HepG2 (cell line): ENCODE results near the gene KCNMA1. TPM values are rescaled to one million over a fixed set of nuclear protein-coding genes. Genes with fewer than 3 reads are reported as not detected.

Experiments
- ATAC-seq: fragments of 200-7000 bp; cut with Tn5 transposase; 3 replicates; pipeline ENCODE4 v1.9.1; 2020; ENCODE audit warnings: mild to moderate bottlenecking, moderate library complexity
- BruUV-seq: library from RNA; stranded (reverse); fragments of 400-500 nt; replicated peaks from 2 replicates; lab custom pipeline; 2021; lab: Mats Ljungman, UMichigan
- CTCF ChIA-PET: fragments of 300-600 bp; formaldehyde crosslinking; extraction: SDS; loops from one replicate; lab custom pipeline; 2021; ENCODE audit warnings: low total read pairs, inconsistent platforms, low intra/inter-chr PET ratio; lab: Yijun Ruan, JAX
- POLR2A ChIA-PET: fragments of 350-600 bp; sonication (Branson Sonifier 250); formaldehyde crosslinking; loops from one replicate; lab custom pipeline; 2020; ENCODE audit warnings: antibody characterized with exemption, inconsistent platforms; lab: Yijun Ruan, JAX
- DNase-seq: peaks from one replicate; pipeline ENCODE4 v3.0.0-alpha.2; 2015; ENCODE audit warnings: low spot score
- FAIRE-seq: peaks from 3 replicates; lab custom pipeline; 2011; peaks lifted over from hg19 to GRCh38; lab: Jason Lieb, UNC
- H2AFZ ChIP-seq: one replicate; pipeline ENCODE4 v1.6.1; 2011; ENCODE audit warnings: low read length, inconsistent platforms
- H3K27ac ChIP-seq: fragments of 300-600 bp; 3 replicates; pipeline ENCODE4 v1.8.0; 2011; ENCODE audit warnings: mixed run types, mild to moderate bottlenecking, mixed read lengths, low read length, inconsistent platforms; ENCODE audit not compliant: insufficient read depth; ENCODE audit errors: extremely low read length
- H3K27me3 ChIP-seq, 2 experiments: fragments of 200-600 bp in 1 of 2; 2 replicates in 1 of 2; 3 replicates in 1 of 2; pipeline versions ENCODE4 v1.6.0 to v1.8.0; 2011; ENCODE audit warnings: low read length in 2 of 2, mild to moderate bottlenecking in 2 of 2, moderate library complexity in 2 of 2, inconsistent platforms in 1 of 2; ENCODE audit not compliant: insufficient read depth in 2 of 2, control insufficient read depth in 1 of 2
- H3K36me3 ChIP-seq, 2 experiments: fragments of 200-600 bp in 1 of 2; replicated peaks in 1 of 2; 2 replicates in 1 of 2; 3 replicates in 1 of 2; pipeline versions ENCODE4 v1.5.1 to v1.8.0; 2011; ENCODE audit warnings: low read length in 2 of 2, inconsistent platforms in 1 of 2; ENCODE audit not compliant: insufficient read depth in 2 of 2, control insufficient read depth in 1 of 2
- H3K4me1 ChIP-seq: 2 replicates; pipeline ENCODE4 v1.5.1; 2012; ENCODE audit warnings: low read length, inconsistent platforms; ENCODE audit not compliant: insufficient read depth
- H3K4me2 ChIP-seq: 2 replicates; pipeline ENCODE4 v1.6.0; 2011; ENCODE audit warnings: low read depth, low read length, inconsistent platforms
- H3K4me3 ChIP-seq, 3 experiments: fragments of 200-600 bp in 1 of 3; sonication (generic), shearing (Covaris generic) in 1 of 3; replicated peaks in 1 of 3; 2 replicates each; pipeline ENCODE4 v1.5.1; 2011 to 2016; ENCODE audit warnings: low read length in 3 of 3, inconsistent platforms in 2 of 3, low read depth in 2 of 3, mild to moderate bottlenecking in 2 of 3, control low read depth in 1 of 3, mixed read lengths in 1 of 3; ENCODE audit not compliant: insufficient read depth in 1 of 3
- H3K79me2 ChIP-seq: one replicate; pipeline ENCODE4 v1.6.1; 2011; ENCODE audit warnings: low read length, inconsistent platforms; ENCODE audit not compliant: insufficient read depth
- H3K9ac ChIP-seq: 2 replicates; pipeline ENCODE4 v1.6.0; 2011; ENCODE audit warnings: mild to moderate bottlenecking, low read depth, low read length, inconsistent platforms; ENCODE audit not compliant: insufficient read depth
- H3K9me3 ChIP-seq: 2 replicates; pipeline ENCODE4 v1.5.1; 2012; ENCODE audit warnings: mild to moderate bottlenecking, low read length
- H4K20me1 ChIP-seq: 2 replicates; pipeline ENCODE4 v1.6.0; 2011; ENCODE audit warnings: inconsistent platforms, mild to moderate bottlenecking, low read length, moderate library complexity; ENCODE audit not compliant: insufficient read depth
- ATF6 ChIP-seq: sonication (generic); formaldehyde crosslinking; conservative IDR thresholded peaks from 2 replicates; pipeline ENCODE4 v1.4.0; 2020; ENCODE audit warnings: missing genetic modification reagents
- CBFB ChIP-seq: sonication (generic); formaldehyde crosslinking; IDR thresholded peaks from 2 replicates; pipeline ENCODE4 v1.4.0; 2020; ENCODE audit warnings: missing genetic modification reagents
- NFATC3 ChIP-seq: sonication (generic); formaldehyde crosslinking; IDR thresholded peaks from 2 replicates; pipeline ENCODE4 v1.5.1; 2020; ENCODE audit warnings: mild to moderate bottlenecking, missing genetic modification reagents
- TMF1 ChIP-seq: sonication (generic); formaldehyde crosslinking; IDR thresholded peaks from 2 replicates; pipeline ENCODE4 v1.8.1; 2022; ENCODE audit warnings: low read depth, missing genetic modification reagents
- ZNF441 ChIP-seq: sonication (generic); formaldehyde crosslinking; IDR thresholded peaks from 2 replicates; pipeline ENCODE4 v1.7.0; 2021; ENCODE audit warnings: missing genetic modification reagents, borderline replicate concordance
- ZSCAN20 ChIP-seq: sonication (generic); formaldehyde crosslinking; IDR thresholded peaks from 2 replicates; pipeline ENCODE4 v1.4.0; 2020; ENCODE audit warnings: missing genetic modification reagents, mild to moderate bottlenecking, borderline replicate concordance
- ZSCAN21 ChIP-seq: sonication (generic); formaldehyde crosslinking; IDR thresholded peaks from 2 replicates; pipeline ENCODE4 v1.8.0; 2022; ENCODE audit warnings: mild to moderate bottlenecking, missing genetic modification reagents, moderate library complexity, borderline replicate concordance
- WGBS: methylation state at CpG from one replicate; pipeline ENCODE4 v1.1.6; 2017; ENCODE audit warnings: low lambda C conversion rate; 5-methylcytosine and 5-hydroxymethylcytosine counted together
- in situ Hi-C: cut with HindIII; loops from 2 replicates; pipeline ENCODE4 v1.10.0; 2017; ENCODE audit warnings: low pct_unique_long_range_greater_than_20kb; ENCODE audit not compliant: extremely low pct_ligation_motif_present
- intact Hi-C: fragments of 100-400 bp; cut with micrococcal nuclease; formaldehyde crosslinking; loops from one replicate; pipeline ENCODE4 v1.10.0; 2022; ENCODE audit not compliant: unreplicated experiment
- polyA plus RNA-seq, 8 experiments: library from polyadenylated mRNA; depleted of rRNA in 3 of 8; stranded (reverse) in 7 of 8; unstranded in 1 of 8; fragments of >200 nt; fragmentation: Illumina TruSeq in 4 of 8; extraction: Trizol in 4 of 8; gene quantifications; 2 replicates each; pipeline versions ENCODE4 v1.2.1 to v1.2.3, GENCODE V29; 2011 to 2016; ENCODE audit warnings: low read depth in 4 of 8, missing spikeins in 1 of 8, mixed read lengths in 1 of 8; ENCODE audit not compliant: insufficient read depth in 1 of 8
- total RNA-seq, 5 experiments: library from RNA; depleted of rRNA; stranded (reverse); fragments of >200 nt; fragmentation: Illumina TruSeq; extraction: Trizol; gene quantifications; 2 replicates each; pipeline ENCODE4 v1.2.3, GENCODE V29; 2016; ENCODE audit warnings: low read depth in 1 of 5
- TF ChIP-seq, protein P1 (sequence below): sonication (generic); formaldehyde crosslinking; IDR thresholded peaks from 2 replicates; pipeline ENCODE4 v1.4.0; 2020; ENCODE audit warnings: mild to moderate bottlenecking, missing genetic modification reagents
- TF ChIP-seq, protein P2 (sequence below): sonication (generic); formaldehyde crosslinking; IDR thresholded peaks from 2 replicates; pipeline ENCODE4 v1.5.0; 2020; ENCODE audit warnings: missing genetic modification reagents, mild to moderate bottlenecking, borderline replicate concordance
- TF ChIP-seq, protein P3 (sequence below): fragments of 450-650 bp; IDR thresholded peaks from 2 replicates; pipeline ENCODE4 v1.6.1; 2017; ENCODE audit warnings: mild to moderate bottlenecking
- TF ChIP-seq, protein P4 (sequence below): sonication (generic); formaldehyde crosslinking; IDR thresholded peaks from 2 replicates; pipeline ENCODE4 v1.5.0; 2020; ENCODE audit warnings: mild to moderate bottlenecking, missing genetic modification reagents

The KCNMA1 gene
- total and polyA plus RNA-seq, 2 of the 13 experiments (the other 11 are each of a cell fraction or from before 2014, with no cell fraction given): 0.02 TPM; not detected in 1

- no peaks in the 10 kb centered on the region for H3K9me3 ChIP-seq
- H3K27ac ChIP-seq: no peak overlapping the region
- no peak for FAIRE-seq
- no peak for DNase-seq
- no peaks in the 10 kb centered on the region for H3K36me3 ChIP-seq
- no TSS peak for BruUV-seq
- H3K79me2 ChIP-seq: no peaks in the 10 kb centered on the region
- no peak overlapping the region for H2AFZ ChIP-seq
- in situ Hi-C loops (no loop called here), intact Hi-C loops (no loop called here)
- TF ChIP-seq ZSCAN20 (CRISPR knock-in tag) (no peak), TMF1 (CRISPR knock-in tag) (no peak)
- TF ChIP-seq, protein P1, sequence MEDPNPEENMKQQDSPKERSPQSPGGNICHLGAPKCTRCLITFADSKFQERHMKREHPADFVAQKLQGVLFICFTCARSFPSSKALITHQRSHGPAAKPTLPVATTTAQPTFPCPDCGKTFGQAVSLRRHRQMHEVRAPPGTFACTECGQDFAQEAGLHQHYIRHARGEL: no peak
- no peaks in the 10 kb centered on the region for H3K4me1 ChIP-seq
- H3K4me3 ChIP-seq: no peak overlapping the region
- no peak overlapping the region for H3K9ac ChIP-seq
- no peaks in the 10 kb centered on the region for H4K20me1 ChIP-seq
- no peaks in the 10 kb centered on the region; a peak in 2 of 5 replicates for H3K27me3 ChIP-seq
- ChIA-PET CTCF (no interaction called here), POLR2A (no interaction called here)
- WGBS: 45% methylated on average over 4 of the region's 7 CpGs
- ATAC-seq: no peak
- no peak overlapping the region for H3K4me2 ChIP-seq
Observed at GRCh38 chr10:77445547-77445946, 192.1 kb downstream of the KCNMA1 start.

DNA sequence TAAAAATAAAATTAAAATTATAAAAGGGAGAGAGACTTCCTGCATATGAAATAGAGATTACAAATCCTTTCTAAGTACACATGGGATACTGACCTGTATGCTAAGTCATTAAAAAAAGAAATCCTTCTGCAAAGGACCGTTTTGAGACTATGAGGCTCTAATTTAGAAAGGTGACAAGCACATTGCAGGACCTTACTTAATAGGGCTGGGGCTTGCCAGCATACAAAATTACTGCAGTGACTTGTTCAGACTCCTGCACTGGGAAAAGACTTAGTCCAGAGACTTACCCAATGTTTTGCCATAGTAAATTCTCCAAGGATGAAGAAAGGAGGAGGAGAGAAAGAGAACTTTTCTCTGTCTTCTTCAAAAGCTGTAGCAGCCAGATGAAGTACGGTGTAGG, 193.6 kb downstream of the KCNMA1 start:
- no peaks in the 10 kb centered on the region for H3K36me3 ChIP-seq
- FAIRE-seq (no peak), DNase-seq (no peak), ATAC-seq (no peak)
- ChIA-PET CTCF (no interaction called here), POLR2A (no interaction called here)
- H3K9ac ChIP-seq: no peak overlapping the region
- H3K4me2 ChIP-seq: no peak overlapping the region
- H3K79me2 ChIP-seq: no peaks in the 10 kb centered on the region
- no peaks in the 10 kb centered on the region for H4K20me1 ChIP-seq
- no peak overlapping the region for H3K27ac ChIP-seq
- no TSS peak for BruUV-seq
- no peaks in the 10 kb centered on the region for H3K4me1 ChIP-seq
- no peak overlapping the region for H3K4me3 ChIP-seq
- WGBS: 47% methylated on average over 2 of the region's 2 CpGs
- H3K27me3 ChIP-seq: no peaks in the 10 kb centered on the region; a peak in 1 of 5 replicates
- no peak overlapping the region for H2AFZ ChIP-seq
- in situ Hi-C loops (no loop called here), intact Hi-C loops (no loop called here)
- H3K9me3 ChIP-seq: no peaks in the 10 kb centered on the region
- TF ChIP-seq, protein P2, sequence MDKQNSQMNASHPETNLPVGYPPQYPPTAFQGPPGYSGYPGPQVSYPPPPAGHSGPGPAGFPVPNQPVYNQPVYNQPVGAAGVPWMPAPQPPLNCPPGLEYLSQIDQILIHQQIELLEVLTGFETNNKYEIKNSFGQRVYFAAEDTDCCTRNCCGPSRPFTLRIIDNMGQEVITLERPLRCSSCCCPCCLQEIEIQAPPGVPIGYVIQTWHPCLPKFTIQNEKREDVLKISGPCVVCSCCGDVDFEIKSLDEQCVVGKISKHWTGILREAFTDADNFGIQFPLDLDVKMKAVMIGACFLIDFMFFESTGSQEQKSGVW: no peak
- TF ChIP-seq, protein P3, sequence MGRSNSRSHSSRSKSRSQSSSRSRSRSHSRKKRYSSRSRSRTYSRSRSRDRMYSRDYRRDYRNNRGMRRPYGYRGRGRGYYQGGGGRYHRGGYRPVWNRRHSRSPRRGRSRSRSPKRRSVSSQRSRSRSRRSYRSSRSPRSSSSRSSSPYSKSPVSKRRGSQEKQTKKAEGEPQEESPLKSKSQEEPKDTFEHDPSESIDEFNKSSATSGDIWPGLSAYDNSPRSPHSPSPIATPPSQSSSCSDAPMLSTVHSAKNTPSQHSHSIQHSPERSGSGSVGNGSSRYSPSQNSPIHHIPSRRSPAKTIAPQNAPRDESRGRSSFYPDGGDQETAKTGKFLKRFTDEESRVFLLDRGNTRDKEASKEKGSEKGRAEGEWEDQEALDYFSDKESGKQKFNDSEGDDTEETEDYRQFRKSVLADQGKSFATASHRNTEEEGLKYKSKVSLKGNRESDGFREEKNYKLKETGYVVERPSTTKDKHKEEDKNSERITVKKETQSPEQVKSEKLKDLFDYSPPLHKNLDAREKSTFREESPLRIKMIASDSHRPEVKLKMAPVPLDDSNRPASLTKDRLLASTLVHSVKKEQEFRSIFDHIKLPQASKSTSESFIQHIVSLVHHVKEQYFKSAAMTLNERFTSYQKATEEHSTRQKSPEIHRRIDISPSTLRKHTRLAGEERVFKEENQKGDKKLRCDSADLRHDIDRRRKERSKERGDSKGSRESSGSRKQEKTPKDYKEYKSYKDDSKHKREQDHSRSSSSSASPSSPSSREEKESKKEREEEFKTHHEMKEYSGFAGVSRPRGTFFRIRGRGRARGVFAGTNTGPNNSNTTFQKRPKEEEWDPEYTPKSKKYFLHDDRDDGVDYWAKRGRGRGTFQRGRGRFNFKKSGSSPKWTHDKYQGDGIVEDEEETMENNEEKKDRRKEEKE: no peak
- TF ChIP-seq, protein P4, sequence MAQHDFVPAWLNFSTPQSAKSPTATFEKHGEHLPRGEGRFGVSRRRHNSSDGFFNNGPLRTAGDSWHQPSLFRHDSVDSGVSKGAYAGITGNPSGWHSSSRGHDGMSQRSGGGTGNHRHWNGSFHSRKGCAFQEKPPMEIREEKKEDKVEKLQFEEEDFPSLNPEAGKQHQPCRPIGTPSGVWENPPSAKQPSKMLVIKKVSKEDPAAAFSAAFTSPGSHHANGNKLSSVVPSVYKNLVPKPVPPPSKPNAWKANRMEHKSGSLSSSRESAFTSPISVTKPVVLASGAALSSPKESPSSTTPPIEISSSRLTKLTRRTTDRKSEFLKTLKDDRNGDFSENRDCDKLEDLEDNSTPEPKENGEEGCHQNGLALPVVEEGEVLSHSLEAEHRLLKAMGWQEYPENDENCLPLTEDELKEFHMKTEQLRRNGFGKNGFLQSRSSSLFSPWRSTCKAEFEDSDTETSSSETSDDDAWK (CRISPR knock-in tag): no peak
- TF ChIP-seq ATF6: no peak
- no peak for TF ChIP-seq ZSCAN21 (CRISPR knock-in tag)
- TF ChIP-seq NFATC3 (CRISPR knock-in tag): no peak
- no peak for TF ChIP-seq CBFB
- no peak for TF ChIP-seq ZNF441 (CRISPR knock-in tag)
